AG04449 (cell line): ENCODE measurements around the gene FPGS.

ENCODE experiments used
- CTCF ChIA-PET: fragments of 350-600 bp; formaldehyde crosslinking; extraction: SDS; loops from one replicate; lab custom pipeline; 2021; ENCODE audit warnings: antibody characterized with exemption; lab: Yijun Ruan, JAX
- POLR2A ChIA-PET: fragments of 400-600, 350-600 bp; formaldehyde crosslinking; extraction: SDS; loops from one replicate; lab custom pipeline; 2020; ENCODE audit warnings: antibody characterized with exemption, inconsistent platforms; lab: Yijun Ruan, JAX
- DNase-seq: peaks from one replicate; pipeline ENCODE4 v3.0.0-alpha.2; 2010; ENCODE audit warnings: low read depth, low spot score
- H3K4me3 ChIP-seq: 2 replicates; pipeline ENCODE4 v1.5.1; 2011; ENCODE audit warnings: low read depth, mild to moderate bottlenecking, control low read depth, low read length
- CTCF ChIP-seq: IDR thresholded peaks from one replicate; pipeline ENCODE4 v1.5.1; 2011; ENCODE audit warnings: mild to moderate bottlenecking, moderate library complexity, low read length, control low read depth, inconsistent platforms; ENCODE audit not compliant: insufficient read depth; ENCODE audit errors: missing control alignments

The FPGS gene

GRCh38 chr9:127860260-127860659 is 57.6 kb downstream of the FPGS start:
- no peak for TF ChIP-seq CTCF
- DNase-seq, result no peak
- POLR2A ChIA-PET, result no interaction called here
- CTCF ChIA-PET, result interaction anchor here (1.2 to 10.3 kb wide), 2 partner anchors 9 to 14 kb away, joined by 3 to 128 read pairs; no protein-coding TSS in a partner anchor
- H3K4me3 ChIP-seq, result no peak overlapping the region

GRCh38 chr9:127860779-127861178 is 58.1 kb downstream of the FPGS start:
- ChIA-PET CTCF (interaction anchor here (1.2 to 10.3 kb wide), 2 partner anchors 9 to 13 kb away, joined by 3 to 128 read pairs; no protein-coding TSS in a partner anchor), POLR2A (no interaction called here)
- H3K4me3 ChIP-seq, result no peak overlapping the region
- no peak for DNase-seq
- no peak for TF ChIP-seq CTCF

- DNase-seq, result no peak
- ChIA-PET CTCF (interaction anchor here (0.7 to 10.3 kb wide), 6 partner anchors 7 to 127 kb away, joined by 3 to 128 read pairs (median 4); partner anchors contain the start of gene TOR2A), POLR2A (interaction anchor here (0.7 to 1.1 kb wide), 2 partner anchors 24 to 77 kb away, joined by 3 to 4 read pairs; partner anchors contain the start of gene CDK9)
- no peak for TF ChIP-seq CTCF
- H3K4me3 ChIP-seq, result no peak overlapping the region
Measured at GRCh38 chr9:127862075-127863011, 59.7 kb downstream of the FPGS start.

- no peak for DNase-seq
- CTCF ChIA-PET, result interaction anchor here (0.7 to 1.4 kb wide), 6 partner anchors 9 to 128 kb away, joined by 3 to 7 read pairs (median 4); partner anchors contain the start of genes ENG and TOR2A
- no peak for TF ChIP-seq CTCF
- H3K4me3 ChIP-seq, result no peak overlapping the region
- POLR2A ChIA-PET, result interaction anchor here (1.1 kb wide), 1 partner anchor 25 kb away, joined by 4 read pairs; no protein-coding TSS in a partner anchor
Measured at GRCh38 chr9:127863191-127863621, 60.5 kb downstream of the FPGS start.
